Retinal pigment epithelial cell (primary cell): ENCODE measurements around the gene MCF2L.
A peak's percentile ranks its signal among the peaks of the same experiment; 100 is the strongest.

Experiments used
- DNase-seq: peaks from one replicate; pipeline ENCODE4 v3.0.0-alpha.2; 2010; ENCODE audit warnings: low read depth
- H3K4me3 ChIP-seq: 2 replicates; pipeline ENCODE4 v1.5.1; 2011; ENCODE audit warnings: mild to moderate bottlenecking, low read length, control low read depth, moderate library complexity
- TF ChIP-seq, protein P1 (sequence below): conservative IDR thresholded peaks from 2 replicates; pipeline ENCODE4 v1.5.1; 2011; ENCODE audit warnings: low read depth, low read length, control low read depth, inconsistent platforms

Gene MCF2L

DNA sequence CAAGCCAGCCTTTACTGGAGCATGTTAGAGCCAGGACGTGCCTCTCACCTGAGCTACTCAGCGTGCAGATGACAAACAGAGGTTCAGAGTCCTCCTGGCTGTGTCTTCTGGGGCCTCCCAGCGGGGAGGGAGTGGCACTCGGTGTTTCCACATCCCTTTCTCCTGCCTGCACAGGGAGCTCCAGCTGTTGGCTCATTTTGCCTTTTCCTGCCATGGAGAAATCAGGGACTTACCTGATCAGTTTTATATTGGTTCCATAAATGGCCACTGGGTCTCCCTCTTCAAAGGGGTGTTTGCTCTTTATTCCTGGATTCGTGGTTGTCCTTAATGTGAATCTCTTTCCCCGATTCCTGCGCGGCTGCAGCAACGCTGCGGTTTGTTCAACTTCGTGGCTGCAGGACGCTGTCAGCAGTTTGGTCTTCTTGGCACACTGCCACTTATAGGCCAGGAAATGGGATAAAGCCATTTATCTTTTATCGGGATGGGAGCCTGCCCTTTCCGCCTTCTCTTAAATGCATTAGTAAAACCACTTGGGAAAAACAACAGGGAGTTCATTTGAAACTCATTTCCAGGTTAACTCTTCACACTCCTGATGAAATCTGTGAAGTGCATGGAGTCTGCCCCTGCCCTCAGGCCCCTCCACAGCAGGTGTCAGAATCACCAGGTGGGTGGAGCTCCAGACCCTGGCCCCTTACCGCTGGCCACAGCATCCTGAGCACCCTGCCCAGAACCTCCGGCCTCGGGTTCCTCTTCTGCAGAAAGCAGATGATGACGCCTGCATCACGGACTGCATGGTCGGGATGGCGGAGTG lies 39.8 kb upstream of the MCF2L start:
- TF ChIP-seq, protein P1, sequence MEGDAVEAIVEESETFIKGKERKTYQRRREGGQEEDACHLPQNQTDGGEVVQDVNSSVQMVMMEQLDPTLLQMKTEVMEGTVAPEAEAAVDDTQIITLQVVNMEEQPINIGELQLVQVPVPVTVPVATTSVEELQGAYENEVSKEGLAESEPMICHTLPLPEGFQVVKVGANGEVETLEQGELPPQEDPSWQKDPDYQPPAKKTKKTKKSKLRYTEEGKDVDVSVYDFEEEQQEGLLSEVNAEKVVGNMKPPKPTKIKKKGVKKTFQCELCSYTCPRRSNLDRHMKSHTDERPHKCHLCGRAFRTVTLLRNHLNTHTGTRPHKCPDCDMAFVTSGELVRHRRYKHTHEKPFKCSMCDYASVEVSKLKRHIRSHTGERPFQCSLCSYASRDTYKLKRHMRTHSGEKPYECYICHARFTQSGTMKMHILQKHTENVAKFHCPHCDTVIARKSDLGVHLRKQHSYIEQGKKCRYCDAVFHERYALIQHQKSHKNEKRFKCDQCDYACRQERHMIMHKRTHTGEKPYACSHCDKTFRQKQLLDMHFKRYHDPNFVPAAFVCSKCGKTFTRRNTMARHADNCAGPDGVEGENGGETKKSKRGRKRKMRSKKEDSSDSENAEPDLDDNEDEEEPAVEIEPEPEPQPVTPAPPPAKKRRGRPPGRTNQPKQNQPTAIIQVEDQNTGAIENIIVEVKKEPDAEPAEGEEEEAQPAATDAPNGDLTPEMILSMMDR = no peak

DNA sequence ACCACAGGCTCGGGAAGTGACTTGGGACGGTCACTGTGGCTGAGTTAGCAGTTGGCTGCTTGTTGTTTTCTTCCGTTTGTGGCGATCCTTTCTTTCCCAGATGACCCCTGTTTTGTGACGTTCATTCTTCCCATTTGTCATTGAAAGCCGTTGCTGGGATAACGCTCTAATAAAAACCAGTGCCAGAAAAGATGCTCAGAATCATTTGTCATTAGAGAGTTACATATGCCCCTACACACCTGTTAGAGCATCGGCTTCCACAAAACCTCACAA lies 39.3 kb upstream of the MCF2L start:
- TF ChIP-seq, protein P1 = no peak
- no peak overlapping the region for H3K4me3 ChIP-seq
- DNase-seq = no peak

More for the DNA sequence above, 39.8 kb upstream of the MCF2L start:
- H3K4me3 ChIP-seq = no peak overlapping the region
- no peak for DNase-seq

DNA sequence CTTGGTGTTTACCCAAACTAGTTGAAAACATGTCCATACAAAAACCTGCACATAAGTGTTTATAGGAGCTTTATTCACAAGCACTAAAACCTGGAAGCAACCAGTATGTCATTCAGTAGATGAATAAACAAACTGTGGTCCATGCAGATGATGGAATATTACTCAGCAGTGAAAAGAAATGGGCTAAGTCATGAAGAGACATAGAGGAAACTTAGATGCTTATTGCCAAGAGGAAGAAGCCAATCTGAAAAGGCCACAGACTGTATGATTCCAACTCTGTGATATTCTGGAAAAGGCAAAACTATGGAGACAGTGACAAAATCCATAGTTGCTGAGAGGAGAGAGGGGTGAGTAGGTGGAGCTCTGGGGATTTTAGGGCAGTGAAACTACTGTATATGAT lies 38.8 kb upstream of the MCF2L start:
- no peak overlapping the region for H3K4me3 ChIP-seq
- DNase-seq = no peak
- TF ChIP-seq, protein P1 = no peak

DNA sequence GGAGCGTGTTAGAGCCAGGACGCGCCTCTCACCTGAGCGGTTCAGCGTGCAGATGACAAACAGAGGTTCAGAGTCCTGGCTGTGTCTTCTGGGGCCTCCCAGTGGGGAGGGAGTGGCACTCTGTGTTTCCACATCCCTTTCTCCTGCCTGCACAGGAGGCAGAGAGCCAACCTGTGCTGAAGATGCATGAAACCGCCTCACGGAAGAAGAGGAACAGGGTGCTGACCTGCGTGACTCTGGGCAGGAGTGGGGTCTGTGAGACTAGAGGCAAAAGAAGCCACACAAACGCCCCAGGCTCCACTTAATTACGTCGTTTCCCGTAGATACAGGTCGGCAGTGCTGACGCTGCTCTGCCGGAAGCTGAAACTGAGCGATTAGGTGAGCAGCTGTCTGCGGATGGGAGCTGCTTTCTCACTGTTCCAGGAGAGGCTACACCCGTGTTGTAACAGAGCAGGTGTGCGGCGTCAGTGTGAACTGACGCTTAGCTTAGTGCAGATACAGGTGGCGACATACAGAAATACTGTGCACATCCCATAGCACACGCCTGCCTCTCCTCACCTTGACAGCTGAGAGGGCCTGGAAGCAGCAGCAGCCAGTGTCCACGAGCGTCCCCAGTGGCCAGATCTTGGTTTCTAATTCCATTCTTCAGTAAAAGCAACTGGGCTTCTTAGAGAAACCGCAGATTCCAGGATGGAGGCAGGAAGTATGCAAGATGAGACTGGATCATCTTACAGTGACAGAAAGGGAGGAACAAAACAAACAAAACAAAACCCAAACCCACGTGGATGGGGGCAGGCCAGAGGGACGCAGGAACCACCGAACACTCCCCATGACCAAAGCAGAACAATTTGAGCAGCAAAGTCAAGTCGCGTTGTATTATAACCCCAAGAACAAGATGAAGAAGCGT lies 37.7 kb upstream of the MCF2L start:
- no peak overlapping the region for H3K4me3 ChIP-seq
- DNase-seq = no peak
- TF ChIP-seq, protein P1 = peak; percentile 56

DNA sequence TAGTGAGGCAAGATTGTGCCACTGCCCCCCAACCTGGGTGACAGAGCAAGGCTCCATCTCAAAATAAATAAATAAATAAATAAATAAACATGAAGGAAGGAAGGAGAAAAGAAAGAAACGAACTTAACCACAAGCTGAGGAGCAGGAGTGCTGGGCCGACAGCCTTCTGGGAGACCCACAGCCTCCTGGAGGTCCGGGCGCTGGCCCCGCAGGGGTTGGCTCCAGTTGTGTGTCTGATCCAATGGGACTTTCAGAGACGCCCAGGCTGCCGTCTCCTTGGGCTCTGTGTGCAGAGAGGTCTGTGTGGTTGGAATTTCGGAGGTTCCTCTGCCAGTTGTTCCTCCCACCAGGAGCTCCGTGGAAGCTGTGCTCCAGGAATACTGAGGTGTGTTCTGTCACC lies 36.0 kb upstream of the MCF2L start:
- no peak for DNase-seq
- H3K4me3 ChIP-seq = no peak overlapping the region
- TF ChIP-seq, protein P1 = no peak

DNA sequence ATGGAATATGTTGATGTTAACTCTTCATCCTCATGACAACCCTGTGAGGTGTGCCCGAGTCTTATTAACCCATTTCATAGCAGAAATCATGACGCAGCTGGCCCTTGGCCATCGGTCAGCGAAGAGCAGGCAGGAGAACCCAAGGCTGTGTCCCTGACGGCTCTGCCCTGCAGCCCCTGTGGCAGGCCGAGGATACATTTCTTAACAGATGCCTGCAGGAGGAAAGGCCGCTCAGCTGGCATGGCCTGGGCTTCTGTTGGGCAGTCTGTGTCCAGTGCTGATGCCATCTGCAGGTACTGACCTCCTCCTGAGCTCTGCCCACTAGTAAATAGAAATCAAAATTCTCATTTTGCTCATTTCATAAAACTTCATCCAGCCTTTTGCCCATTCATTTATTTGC lies 35.4 kb upstream of the MCF2L start:
- H3K4me3 ChIP-seq = no peak overlapping the region
- no peak for DNase-seq
- TF ChIP-seq, protein P1 = no peak
